ENCODE measurements around the gene ACKR2. TPM values are rescaled to one million over a fixed set of nuclear protein-coding genes. Genes with fewer than 3 reads are reported as not detected.
A peak's percentile ranks its signal among the peaks of the same experiment; 100 is the strongest.
"Not testable (repeated sequence)": the region's sequence is repeated elsewhere in the genome, so short reads cannot be mapped to it uniquely, and the experiment has no call there.

The ACKR2 gene
- total and polyA plus RNA-seq, 2 experiments from 2014 or later = 1.7 to 3.9 TPM

DNA sequence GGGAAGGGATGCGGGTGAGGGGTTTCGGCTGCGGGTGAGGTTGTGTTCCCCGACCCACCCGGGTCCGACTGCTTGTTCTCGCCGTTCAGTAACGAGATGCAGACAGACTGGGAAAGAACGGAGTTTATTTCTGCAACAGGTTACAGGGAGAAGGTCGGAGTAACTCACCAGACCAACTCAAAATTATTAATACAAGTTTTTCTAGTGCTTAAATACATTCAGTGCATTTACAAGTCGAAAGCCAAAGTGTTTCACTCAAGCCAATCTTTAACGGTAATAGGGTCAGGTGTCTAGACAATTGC, 4.5 kb upstream of the ACKR2 start:
- H3K27ac ChIP-seq = peak overlapping the region; percentile 86
- no peaks in the 10 kb centered on the region for H3K9me2 ChIP-seq (replicated peaks; ENCODE audit: insufficient read depth)
- no peak for TF ChIP-seq EZH2phosphoT487 (IDR thresholded peaks at IDR 0.05; ENCODE audit: low read depth, severe bottlenecking, unreplicated experiment)
- TF ChIP-seq EZH2 (IDR thresholded peaks at IDR 0.05; ENCODE audit: borderline replicate concordance) = no peak
- TF ChIP-seq CTCF (IDR thresholded peaks at IDR 0.05; ENCODE audit: poor library complexity) = no peak
- no peaks in the 10 kb centered on the region for H3K36me3 ChIP-seq (replicated peaks; ENCODE audit: insufficient read depth, low read depth)
- H3K79me2 ChIP-seq = peaks cover 39% of the 10 kb centered on the region
- no peaks in the 10 kb centered on the region for H3K9me3 ChIP-seq (ENCODE audit: low read depth)
- H3K4me2 ChIP-seq = peak overlapping the region; percentile 78
- DNase-seq (ENCODE audit: low spot score) = no peak
- H2AFZ ChIP-seq = peak overlapping the region; percentile 60
- WGBS (ENCODE audit: low lambda C conversion rate, missing lambda C conversion rate) = under 1% methylated on average over 13 of the region's 13 CpGs
- peak overlapping the region; percentile 43 for H3K4me3 ChIP-seq
- H3K27me3 ChIP-seq = no peaks in the 10 kb centered on the region
- peaks cover 19% of the 10 kb centered on the region for H3K4me1 ChIP-seq (ENCODE audit: insufficient read depth)
- H4K20me1 ChIP-seq (ENCODE audit: insufficient read depth, poor library complexity, severe bottlenecking) = peaks cover 11% of the 10 kb centered on the region

DNA sequence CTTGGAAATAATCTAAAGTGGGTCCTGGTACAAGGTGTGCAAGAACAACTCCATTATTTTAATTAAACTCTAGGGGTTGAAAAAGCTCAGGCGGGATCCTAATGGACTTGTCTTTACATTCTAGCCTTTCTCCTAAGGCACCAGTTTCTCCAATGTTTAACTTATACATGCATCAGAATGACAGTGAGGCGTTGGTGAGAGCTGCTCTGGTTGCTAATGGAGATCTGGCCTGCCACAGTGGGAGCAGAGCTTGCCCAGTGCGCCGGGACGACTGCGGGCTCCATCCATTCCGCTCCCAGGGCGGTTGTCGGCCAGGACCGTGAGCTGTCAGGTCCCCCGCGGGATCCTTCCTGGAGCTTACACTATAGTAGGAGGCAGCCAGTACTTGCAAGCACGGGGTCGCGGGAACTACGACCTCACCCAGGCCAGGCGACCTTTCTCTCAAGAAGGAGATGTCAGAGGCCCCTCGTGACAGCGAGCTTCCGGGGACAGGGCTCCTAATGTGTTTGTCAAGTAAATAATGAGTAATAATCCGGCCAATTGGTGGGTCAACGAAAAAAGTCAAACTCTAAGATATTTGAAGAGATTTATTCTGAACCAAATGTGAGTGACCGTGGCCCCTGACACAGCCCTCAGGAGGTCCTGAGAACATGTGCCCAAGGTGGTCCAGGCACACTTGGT, 4.0 kb upstream of the ACKR2 start:
- Histone ChIP-seq H3K9me3 (ENCODE audit: low read depth) (no peaks in the 10 kb centered on the region), H3K27ac (peak overlapping the region; percentile 86), H3K79me2 (peaks cover 34% of the 10 kb centered on the region), H4K20me1 (ENCODE audit: insufficient read depth, poor library complexity, severe bottlenecking) (peaks cover 7% of the 10 kb centered on the region), H3K27me3 (no peaks in the 10 kb centered on the region), H3K9me2 (replicated peaks; ENCODE audit: insufficient read depth) (no peaks in the 10 kb centered on the region), H3K4me2 (peak overlapping the region; percentile 78), H2AFZ (peak overlapping the region; percentile 60), H3K4me3 (peak overlapping the region; percentile 43), H3K4me1 (ENCODE audit: insufficient read depth) (peaks cover 19% of the 10 kb centered on the region), H3K36me3 (replicated peaks; ENCODE audit: insufficient read depth, low read depth) (no peaks in the 10 kb centered on the region)
- WGBS (ENCODE audit: low lambda C conversion rate, missing lambda C conversion rate) = 14% methylated on average over 23 of the region's 23 CpGs
- TF ChIP-seq EZH2 (IDR thresholded peaks at IDR 0.05; ENCODE audit: borderline replicate concordance) (no peak), CTCF (IDR thresholded peaks at IDR 0.05; ENCODE audit: poor library complexity) (no peak), EZH2phosphoT487 (IDR thresholded peaks at IDR 0.05; ENCODE audit: low read depth, severe bottlenecking, unreplicated experiment) (no peak)
- peak; percentile 62 for DNase-seq (ENCODE audit: low spot score)

DNA sequence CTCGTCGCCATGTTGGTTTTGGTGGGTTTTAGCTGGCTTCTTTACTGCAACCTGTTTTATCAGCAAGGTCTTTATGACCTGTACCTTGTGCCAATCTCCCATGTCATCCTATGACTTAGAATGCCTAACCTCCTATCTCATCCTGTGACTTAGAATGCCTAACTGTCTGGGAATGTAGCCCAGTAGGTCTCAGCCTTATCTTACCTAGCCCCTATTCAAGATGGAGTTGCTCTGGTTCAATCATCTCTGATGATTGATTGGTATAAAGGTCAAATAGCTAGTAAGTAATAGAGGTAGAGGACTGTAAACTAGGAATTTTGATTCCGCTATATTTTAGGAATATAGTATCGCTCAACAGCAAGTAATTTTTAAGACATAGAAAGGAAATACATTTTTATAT, 1.3 kb upstream of the ACKR2 start:
- H3K36me3 ChIP-seq (replicated peaks; ENCODE audit: insufficient read depth, low read depth) = no peaks in the 10 kb centered on the region
- no peak overlapping the region for H3K4me3 ChIP-seq
- no peak overlapping the region for H3K4me2 ChIP-seq
- peaks cover 8% of the 10 kb centered on the region for H3K79me2 ChIP-seq
- H3K4me1 ChIP-seq (ENCODE audit: insufficient read depth) = peaks cover 17% of the 10 kb centered on the region
- no peaks in the 10 kb centered on the region for H3K9me2 ChIP-seq (replicated peaks; ENCODE audit: insufficient read depth)
- H3K27ac ChIP-seq = no peak overlapping the region
- H3K27me3 ChIP-seq = no peaks in the 10 kb centered on the region
- no peak for DNase-seq (ENCODE audit: low spot score)
- TF ChIP-seq CTCF (IDR thresholded peaks at IDR 0.05; ENCODE audit: poor library complexity) (no peak), EZH2phosphoT487 (IDR thresholded peaks at IDR 0.05; ENCODE audit: low read depth, severe bottlenecking, unreplicated experiment) (no peak), EZH2 (IDR thresholded peaks at IDR 0.05; ENCODE audit: borderline replicate concordance) (no peak)
- H2AFZ ChIP-seq = no peak overlapping the region
- WGBS (ENCODE audit: low lambda C conversion rate, missing lambda C conversion rate) = over 99% methylated on average over 4 of the region's 4 CpGs
- no peaks in the 10 kb centered on the region for H3K9me3 ChIP-seq (ENCODE audit: low read depth)
- no peaks in the 10 kb centered on the region for H4K20me1 ChIP-seq (ENCODE audit: insufficient read depth, poor library complexity, severe bottlenecking)

- not testable (repeated sequence) for H3K9me2 ChIP-seq (replicated peaks; ENCODE audit: insufficient read depth); H4K20me1 ChIP-seq (ENCODE audit: insufficient read depth, poor library complexity, severe bottlenecking); H3K4me3 ChIP-seq; DNase-seq (ENCODE audit: low spot score); H2AFZ ChIP-seq; H3K36me3 ChIP-seq (replicated peaks; ENCODE audit: insufficient read depth, low read depth); H3K9me3 ChIP-seq (ENCODE audit: low read depth); H3K27me3 ChIP-seq; H3K79me2 ChIP-seq
- Histone ChIP-seq H3K4me2 (peak overlapping the region; percentile 65), H3K4me1 (ENCODE audit: insufficient read depth) (peaks cover 20% of the 10 kb centered on the region), H3K27ac (peak overlapping the region; percentile 95)
- 80% methylated on average over 10 of the region's 10 CpGs for WGBS (ENCODE audit: low lambda C conversion rate, missing lambda C conversion rate)
Measured at GRCh38 chr3:42810706-42811105, 1.5 kb downstream of the ACKR2 start.

DNA sequence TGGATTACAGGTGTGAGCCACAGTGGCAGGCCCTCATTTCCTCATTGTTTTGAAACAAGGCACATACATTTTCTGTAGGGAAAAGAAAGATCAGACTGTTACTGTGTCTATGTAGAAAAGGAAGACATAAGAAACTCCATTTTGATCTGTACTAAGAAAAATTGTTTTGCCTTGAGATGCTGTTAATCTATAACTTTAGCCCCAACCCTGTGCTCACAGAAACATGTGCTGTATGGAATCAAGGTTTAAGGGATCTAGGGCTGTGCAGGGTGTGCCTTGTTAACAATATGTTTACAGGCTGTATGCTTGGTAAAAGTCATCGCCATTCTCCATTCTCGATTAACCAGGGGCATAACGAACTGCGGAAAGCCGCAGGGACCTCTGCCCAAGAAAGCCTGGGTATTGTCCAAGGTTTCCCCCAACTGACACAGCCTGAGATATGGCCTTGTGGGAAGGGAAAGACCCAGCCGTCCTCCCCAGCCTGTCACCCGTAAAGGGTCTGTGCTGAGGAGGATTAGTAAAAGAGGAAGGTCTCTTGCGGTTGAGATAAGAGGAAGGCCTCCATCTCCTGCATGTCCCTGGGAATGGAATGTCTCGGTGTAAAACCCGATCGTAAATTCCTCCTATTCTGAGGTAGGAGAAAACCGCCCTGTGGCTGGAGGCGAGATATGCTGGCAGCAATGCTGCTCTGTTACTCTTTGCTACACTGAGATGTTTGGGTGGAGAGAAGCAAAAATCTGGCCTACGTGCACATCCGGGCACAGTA, 2.1 kb downstream of the ACKR2 start:
- H3K4me3 ChIP-seq; H3K9me2 ChIP-seq (replicated peaks; ENCODE audit: insufficient read depth); H3K79me2 ChIP-seq; H4K20me1 ChIP-seq (ENCODE audit: insufficient read depth, poor library complexity, severe bottlenecking); H3K27me3 ChIP-seq; H3K9me3 ChIP-seq (ENCODE audit: low read depth); H3K36me3 ChIP-seq (replicated peaks; ENCODE audit: insufficient read depth, low read depth): not testable (repeated sequence)
- H3K4me1 ChIP-seq (ENCODE audit: insufficient read depth) = peaks cover 20% of the 10 kb centered on the region
- 26% methylated on average over 15 of the region's 15 CpGs for WGBS (ENCODE audit: low lambda C conversion rate, missing lambda C conversion rate)
- H2AFZ ChIP-seq = peak overlapping the region; percentile 49
- peak overlapping the region; percentile 65 for H3K4me2 ChIP-seq
- H3K27ac ChIP-seq = peak overlapping the region; percentile 95
- DNase-seq (ENCODE audit: low spot score) = peak; percentile 39

All from hepatocyte (in vitro differentiated cells).